Activated CD4-positive, CD25-positive, alpha-beta regulatory T cell (primary cell): ENCODE results near the gene MAEA.
"Not testable (repeated sequence)": the region's sequence is repeated elsewhere in the genome, so short reads cannot be mapped to it uniquely, and the experiment has no call there.

Experiments
- DNase-seq, 4 experiments: peaks; one replicate each; lab custom pipeline; 2025; lab: John Stamatoyannopoulos, UW

Gene MAEA

GRCh38 chr4:1367230-1367935 is 77.7 kb downstream of the MAEA start:
- no peak for DNase-seq

- no peak for DNase-seq
These were observed 78.2 kb downstream of the MAEA start for GRCh38 chr4:1367936-1368289.

- DNase-seq = no peak
These were observed 78.9 kb downstream of the MAEA start for GRCh38 chr4:1368421-1369090.

GRCh38 chr4:1369091-1369450 is 79.4 kb downstream of the MAEA start:
- DNase-seq = no peak

- DNase-seq = no peak
These were observed 79.9 kb downstream of the MAEA start for GRCh38 chr4:1369479-1370079.

- no peak for DNase-seq
These were observed 80.8 kb downstream of the MAEA start for GRCh38 chr4:1370321-1371124.

GRCh38 chr4:1371176-1372165 is 81.8 kb downstream of the MAEA start:
- no peak for DNase-seq

GRCh38 chr4:1372576-1372975 is 82.9 kb downstream of the MAEA start:
- not testable (repeated sequence) for DNase-seq

- DNase-seq = no peak
These were observed 84.4 kb downstream of the MAEA start for GRCh38 chr4:1373892-1374705.

- DNase-seq = no peak
These were observed 85.0 kb downstream of the MAEA start for GRCh38 chr4:1374706-1375045.

- no peak for DNase-seq
These were observed 85.5 kb downstream of the MAEA start for GRCh38 chr4:1375051-1375721.

GRCh38 chr4:1375761-1376322 is 86.2 kb downstream of the MAEA start:
- no peak for DNase-seq

GRCh38 chr4:1376391-1376840 is 86.7 kb downstream of the MAEA start:
- no peak for DNase-seq

- no peak for DNase-seq
These were observed 87.3 kb downstream of the MAEA start for GRCh38 chr4:1376841-1377605.

- no peak for DNase-seq
These were observed 88.0 kb downstream of the MAEA start for GRCh38 chr4:1377606-1378261.

GRCh38 chr4:1378559-1379231 is 89.0 kb downstream of the MAEA start:
- DNase-seq = no peak

- no peak for DNase-seq
These were observed 89.7 kb downstream of the MAEA start for GRCh38 chr4:1379351-1379781.
